A549 (cell line): ENCODE data around the gene RGS6. TPM values are rescaled to one million over a fixed set of nuclear protein-coding genes. Genes with fewer than 3 reads are reported as not detected.

Experiments
- ATAC-seq, 2 experiments: fragments of 200-7000 bp in 1 of 2; fragments of >200 bp in 1 of 2; cut with Nextera tagmentation in 1 of 2; cut with Tn5 transposase in 1 of 2; 3 replicates each; pipeline versions ENCODE4 v1.8.0 to v1.9.1; 2018 to 2020; ENCODE audit warnings: mild to moderate bottlenecking in 1 of 2, moderate library complexity in 1 of 2
- CTCF ChIA-PET: fragments of 300-600 bp; sonication (Branson Sonifier 250); formaldehyde crosslinking; extraction: SDS; loops from one replicate; lab custom pipeline; 2021; ENCODE audit warnings: antibody characterized with exemption, inconsistent platforms; lab: Yijun Ruan, JAX
- POLR2A ChIA-PET: fragments of 350-600 bp; formaldehyde crosslinking; extraction: SDS; loops from one replicate; lab custom pipeline; 2021; ENCODE audit warnings: antibody characterized with exemption, inconsistent platforms; lab: Yijun Ruan, JAX
- DNase-seq, 2 experiments: peaks; one replicate each; pipeline versions ENCODE4 v3.0.0 to v3.0.0-alpha.2; 2011 to 2016; ENCODE audit warnings: low read depth in 1 of 2, low spot score in 1 of 2
- FAIRE-seq: peaks from 2 replicates; lab custom pipeline; 2011; peaks lifted over from hg19 to GRCh38; lab: Jason Lieb, UNC
- H3K27ac ChIP-seq, 2 experiments: fragments of >200 bp; sonication (Bioruptor Twin); formaldehyde crosslinking; 3 replicates each; pipeline ENCODE4 v1.5.1; 2016 to 2017
- H3K4me1 ChIP-seq: fragments of >200 bp; sonication (Bioruptor Twin); formaldehyde crosslinking; 3 replicates; pipeline ENCODE4 v1.6.1; 2016
- H3K4me2 ChIP-seq: fragments of >200 bp; sonication (Bioruptor Twin); formaldehyde crosslinking; 3 replicates; pipeline ENCODE4 v1.6.1; 2016
- H3K4me3 ChIP-seq: fragments of >200 bp; sonication (Bioruptor Twin); formaldehyde crosslinking; 3 replicates; pipeline ENCODE4 v1.5.1; 2016
- H3K9me3 ChIP-seq: fragments of >200 bp; sonication (Bioruptor Twin); formaldehyde crosslinking; 3 replicates; pipeline ENCODE4 v1.6.1; 2016
- BCL3 ChIP-seq: fragments of >200 bp; sonication (Bioruptor Twin); formaldehyde crosslinking; IDR thresholded peaks from 3 replicates; pipeline ENCODE4 v1.6.1; 2016
- CEBPB ChIP-seq, 2 experiments: fragments of >200 bp in 1 of 2; sonication (Bioruptor Twin) in 1 of 2; formaldehyde crosslinking in 1 of 2; IDR thresholded peaks; 2 replicates each; pipeline ENCODE4 v1.6.1; 2012 to 2016
- CHD2 ChIP-seq: fragments of 150-350 bp; IDR thresholded peaks from 2 replicates; pipeline ENCODE4 v1.6.1; 2014; ENCODE audit warnings: low read length; ENCODE audit not compliant: partially characterized antibody
- E2F6 ChIP-seq: IDR thresholded peaks from 2 replicates; pipeline ENCODE4 v1.6.1; 2012; ENCODE audit warnings: low read depth, borderline replicate concordance
- FOSL2 ChIP-seq, 2 experiments: fragments of 450-650 bp in 1 of 2; fragments of >200 bp in 1 of 2; sonication (Bioruptor Twin) in 1 of 2; formaldehyde crosslinking; IDR thresholded peaks; 2 replicates each; pipeline versions ENCODE4 v1.5.0 to v1.6.1; 2016 to 2020; ENCODE audit warnings: mild to moderate bottlenecking in 1 of 2, moderate library complexity in 1 of 2
- HDAC2 ChIP-seq: fragments of 200-600 bp; sonication (generic); IDR thresholded peaks from 2 replicates; pipeline ENCODE4 v1.6.1; 2016
- HES2 ChIP-seq: fragments of >200 bp; sonication (Bioruptor Twin); formaldehyde crosslinking; IDR thresholded peaks from 2 replicates; pipeline ENCODE4 v1.6.1; 2016
- HMGXB4 ChIP-seq: fragments of 250-450 bp; sonication (Bioruptor Pico); IDR thresholded peaks from 2 replicates; pipeline ENCODE4 v1.5.0; 2021; ENCODE audit warnings: mild to moderate bottlenecking, moderate library complexity, borderline replicate concordance
- HOXB13 ChIP-seq: fragments of 250-450 bp; sonication (Bioruptor Pico); IDR thresholded peaks from 2 replicates; pipeline ENCODE4 v1.5.0; 2020; ENCODE audit warnings: low read depth, mild to moderate bottlenecking, moderate library complexity
- HOXB5 ChIP-seq: fragments of 250-450 bp; sonication (Bioruptor Pico); IDR thresholded peaks from 2 replicates; pipeline ENCODE4 v1.5.0; 2020; ENCODE audit warnings: mild to moderate bottlenecking, moderate library complexity
- JUNB ChIP-seq: fragments of >200 bp; sonication (Bioruptor Twin); formaldehyde crosslinking; IDR thresholded peaks from 2 replicates; pipeline ENCODE4 v1.6.1; 2016
- MAFK ChIP-seq: fragments of 450-650 bp; IDR thresholded peaks from 2 replicates; pipeline ENCODE4 v1.6.1; 2014; ENCODE audit not compliant: partially characterized antibody
- MAZ ChIP-seq: fragments of 150-350 bp; IDR thresholded peaks from 2 replicates; pipeline ENCODE4 v1.6.1; 2014; ENCODE audit warnings: antibody characterized with exemption, low read depth, low read length, borderline replicate concordance
- NR3C1 ChIP-seq: fragments of >200 bp; sonication (Bioruptor Twin); formaldehyde crosslinking; IDR thresholded peaks from 3 replicates; pipeline ENCODE4 v1.6.1; 2017
- RFX5 ChIP-seq: fragments of 450-650 bp; IDR thresholded peaks from 2 replicates; pipeline ENCODE4 v1.7.1; 2014; ENCODE audit warnings: antibody characterized with exemption, mild to moderate bottlenecking, moderate library complexity
- ZC3H11A ChIP-seq: fragments of 450-650 bp; IDR thresholded peaks from 2 replicates; pipeline ENCODE4 v1.6.1; 2014; ENCODE audit warnings: antibody characterized with exemption, mild to moderate bottlenecking
- ZNF302 ChIP-seq: fragments of 250-450 bp; sonication (Bioruptor Pico); IDR thresholded peaks from 2 replicates; pipeline ENCODE4 v1.9.0; 2021; ENCODE audit warnings: inconsistent platforms, mild to moderate bottlenecking, moderate library complexity
- WGBS: methylation state at CpG from one replicate; pipeline ENCODE4 v1.1.6; 2017; ENCODE audit errors: missing lambda C conversion rate; 5-methylcytosine and 5-hydroxymethylcytosine counted together
- polyA plus RNA-seq, 4 experiments: library from polyadenylated mRNA; depleted of rRNA in 3 of 4; stranded (reverse); fragments of >200 nt; fragmentation: RNase III in 1 of 4; extraction: RNeasy Plus Mini Kit Qiagen cat#74134 plus additional on column Dnase treatment in 1 of 4; gene quantifications; 2 replicates in 3 of 4; 3 replicates in 1 of 4; pipeline ENCODE4 v1.2.3, GENCODE V29; 2011 to 2017

The RGS6 gene
- polyA plus RNA-seq, 2 of the 4 experiments (the other 2 are of a cell fraction), result not detected

GRCh38 chr14:72075649-72076334 is 143.6 kb downstream of the RGS6 start:
- H3K4me2 ChIP-seq, result no peak overlapping the region
- no peaks in the 10 kb centered on the region for H3K4me1 ChIP-seq
- H3K9me3 ChIP-seq, result no peaks in the 10 kb centered on the region
- CTCF ChIA-PET, result no interaction called here
- no peak for ATAC-seq
- no peak for FAIRE-seq
- DNase-seq, result no peak
- TF ChIP-seq NR3C1, result no peak
- no peak overlapping the region for H3K4me3 ChIP-seq
- 25% methylated on average over 9 of the region's 9 CpGs for WGBS
- POLR2A ChIA-PET, result no interaction called here
- no peak overlapping the region for H3K27ac ChIP-seq

GRCh38 chr14:72081137-72081536 is 148.9 kb downstream of the RGS6 start:
- Histone ChIP-seq H3K4me2 (no peak overlapping the region), H3K4me1 (no peaks in the 10 kb centered on the region), H3K27ac (no peak overlapping the region), H3K9me3 (no peaks in the 10 kb centered on the region), H3K4me3 (no peak overlapping the region)
- TF ChIP-seq MAFK, result peak; percentile 89
- no peak for TF ChIP-seq HMGXB4 (CRISPR knock-in tag)
- no peak for TF ChIP-seq FOSL2 (IDR thresholded peaks at IDR 0.05)
- no peak for TF ChIP-seq FOSL2 (CRISPR knock-in tag; IDR thresholded peaks at IDR 0.05)
- no peak for FAIRE-seq
- 28% methylated on average over 1 of the region's 1 CpG for WGBS
- POLR2A ChIA-PET, result no interaction called here
- no peak for DNase-seq
- CTCF ChIA-PET, result interaction anchor here (0.6 kb wide), 1 partner anchor 9 kb away, joined by 3 read pairs; no protein-coding TSS in a partner anchor
- no peak for ATAC-seq

- Histone ChIP-seq H3K4me2 (no peak overlapping the region), H3K27ac (no peak overlapping the region), H3K4me1 (no peaks in the 10 kb centered on the region), H3K4me3 (no peak overlapping the region), H3K9me3 (no peaks in the 10 kb centered on the region)
- DNase-seq, result no peak
- no peak for ATAC-seq
- WGBS, result 6% methylated on average over 8 of the region's 8 CpGs
- ChIA-PET CTCF (no interaction called here), POLR2A (no interaction called here)
- FAIRE-seq, result no peak
- TF ChIP-seq JUNB (no peak), HMGXB4 (CRISPR knock-in tag) (no peak), RFX5 (no peak), MAZ (no peak), BCL3 (no peak), ZNF302 (CRISPR knock-in tag) (no peak), HOXB13 (CRISPR knock-in tag) (no peak), ZC3H11A (no peak), MAFK (no peak), HDAC2 (no peak), HES2 (no peak), HOXB5 (CRISPR knock-in tag) (no peak), CHD2 (no peak), E2F6 (no peak), CEBPB (IDR thresholded peaks at IDR 0.05) (no peak)
- TF ChIP-seq, all 56 proteins: peak for 0
Measured at GRCh38 chr14:72084935-72085334, 152.7 kb downstream of the RGS6 start.
